Natural killer cell (primary cell): ENCODE results near the gene GLDC. TPM values are rescaled to one million over a fixed set of nuclear protein-coding genes. Genes with fewer than 3 reads are reported as not detected.

Experiments used
- ATAC-seq, 3 donors: fragments of 150-1000 bp in 2 of 3; fragments of 200-7000 bp in 1 of 3; cut with Tn5 transposase; 1 replicate in 1 of 3; 2 replicates in 2 of 3; pipeline ENCODE4 v1.10.0; 2021; ENCODE audit warnings: mild to moderate bottlenecking in 2 of 3, moderate library complexity in 2 of 3
- DNase-seq, 2 donors: peaks; one replicate each; pipeline versions ENCODE4 v3.0.0 to v3.0.0-alpha.2; 2013 to 2021; ENCODE audit warnings: mixed read lengths in 1 of 2
- H3K27ac ChIP-seq: one replicate; pipeline ENCODE4 v1.5.1; 2013; ENCODE audit warnings: mild to moderate bottlenecking, low read length
- H3K27me3 ChIP-seq: one replicate; pipeline ENCODE4 v1.6.1; 2013; ENCODE audit warnings: low read length; ENCODE audit not compliant: control insufficient read depth, insufficient read depth
- H3K36me3 ChIP-seq: one replicate; pipeline ENCODE4 v1.6.1; 2013; ENCODE audit warnings: low read length; ENCODE audit not compliant: control insufficient read depth, insufficient read depth
- H3K4me1 ChIP-seq: one replicate; pipeline ENCODE4 v1.6.1; 2013; ENCODE audit warnings: low read length; ENCODE audit not compliant: control insufficient read depth, insufficient read depth
- H3K4me3 ChIP-seq: one replicate; pipeline ENCODE4 v1.5.1; 2013; ENCODE audit warnings: low read length
- H3K9me3 ChIP-seq: one replicate; pipeline ENCODE4 v1.6.1; 2013; ENCODE audit warnings: low read length; ENCODE audit not compliant: control insufficient read depth, insufficient read depth
- H3K27ac Mint-ChIP-seq, 2 donors: one replicate each; pipeline ENCODE4 v1.8.0; 2022; ENCODE audit warnings: mild to moderate bottlenecking in 2 of 2, mixed read lengths in 2 of 2, moderate library complexity in 1 of 2
- H3K27me3 Mint-ChIP-seq, 2 donors: one replicate each; pipeline ENCODE4 v1.8.0; 2022; ENCODE audit warnings: low read depth in 2 of 2, mixed read lengths in 2 of 2
- H3K36me3 Mint-ChIP-seq: one replicate; pipeline ENCODE4 v1.8.0; 2022; ENCODE audit warnings: mixed read lengths
- H3K4me1 Mint-ChIP-seq, 2 donors: one replicate each; pipeline ENCODE4 v1.8.0; 2022; ENCODE audit warnings: mixed read lengths in 2 of 2
- H3K4me3 Mint-ChIP-seq: one replicate; pipeline ENCODE4 v1.8.0; 2022; ENCODE audit warnings: mild to moderate bottlenecking, moderate library complexity, mixed read lengths
- H3K9me3 Mint-ChIP-seq, 2 donors: one replicate each; pipeline ENCODE4 v1.8.0; 2022; ENCODE audit warnings: mixed read lengths in 2 of 2
- CTCF ChIP-seq: fragments of 200-600 bp; IDR thresholded peaks from one replicate; pipeline ENCODE4 v1.8.0; 2022; ENCODE audit warnings: antibody characterized with exemption
- whole genome bisulfite sequencing: methylation state at CpG from one replicate; pipeline ENCODE4 v1.1.7; 2013; ENCODE audit warnings: missing lambda C conversion rate; ENCODE audit not compliant: insufficient coverage; 5-methylcytosine and 5-hydroxymethylcytosine counted together
- intact Hi-C: fragments of 100-400 bp; cut with micrococcal nuclease; formaldehyde crosslinking; loops from one replicate; pipeline ENCODE4 v1.14.2; 2022
- total RNA-seq, 4 donors: library from RNA; stranded (reverse); fragments of 120-200 nt in 1 of 4; gene quantifications; one replicate each; pipeline versions ENCODE4 v1.2.3 to v1.2.4, GENCODE V29; 2013 to 2022

The GLDC gene
- total RNA-seq, 3 donors from 2014 or later (not counting 1 experiment from before 2014, with no cell fraction given), result 1.3 to 4.6 TPM; not detected in 1

- H3K27ac Mint-ChIP-seq, result no peak overlapping the region
- DNase-seq, result no peak
- Histone ChIP-seq H3K27ac (no peak overlapping the region), H3K4me3 (no peak overlapping the region), H3K27me3 (peaks cover 2% of the 10 kb centered on the region), H3K36me3 (no peaks in the 10 kb centered on the region), H3K4me1 (no peaks in the 10 kb centered on the region), H3K9me3 (no peaks in the 10 kb centered on the region)
- H3K36me3 Mint-ChIP-seq, result no peaks in the 10 kb centered on the region
- no peak for ATAC-seq
- no peaks in the 10 kb centered on the region for H3K4me1 Mint-ChIP-seq
- H3K27me3 Mint-ChIP-seq, result peaks cover 0 to 6% of the 10 kb centered on the region in 2 donors
- WGBS, result 83% methylated on average over 1 of the region's 5 CpGs
- intact Hi-C loops, result no loop called here
- no peaks in the 10 kb centered on the region for H3K9me3 Mint-ChIP-seq
- no peak for TF ChIP-seq CTCF
- H3K4me3 Mint-ChIP-seq, result no peak overlapping the region
Measured at GRCh38 chr9:6614489-6614888, 31.0 kb downstream of the GLDC start.

GRCh38 chr9:6611865-6612264 lies 33.7 kb downstream of the GLDC start:
- intact Hi-C loops, result no loop called here
- H3K9me3 ChIP-seq, result no peaks in the 10 kb centered on the region
- 92% methylated on average over 1 of the region's 1 CpG for WGBS

GRCh38 chr9:6610073-6610472 lies 35.5 kb downstream of the GLDC start:
- H3K36me3 ChIP-seq, result no peaks in the 10 kb centered on the region
- H3K27ac ChIP-seq, result no peak overlapping the region
- no peaks in the 10 kb centered on the region for H3K36me3 Mint-ChIP-seq
- intact Hi-C loops, result no loop called here
- H3K4me1 ChIP-seq, result no peaks in the 10 kb centered on the region
- TF ChIP-seq CTCF, result no peak
- H3K9me3 ChIP-seq, result no peaks in the 10 kb centered on the region
- no peak overlapping the region for H3K27ac Mint-ChIP-seq
- 100% methylated on average over 2 of the region's 2 CpGs for WGBS
- H3K4me3 ChIP-seq, result no peak overlapping the region
- no peak for DNase-seq
- H3K27me3 ChIP-seq, result no peaks in the 10 kb centered on the region
- H3K4me3 Mint-ChIP-seq, result no peak overlapping the region
- no peak for ATAC-seq
- peaks cover 0 to 3% of the 10 kb centered on the region in 2 donors for H3K27me3 Mint-ChIP-seq
- H3K4me1 Mint-ChIP-seq, result no peaks in the 10 kb centered on the region
- no peaks in the 10 kb centered on the region for H3K9me3 Mint-ChIP-seq

More at GRCh38 chr9:6611865-6612264, 33.7 kb downstream of the GLDC start:
- Histone ChIP-seq H3K36me3 (no peaks in the 10 kb centered on the region), H3K27ac (no peak overlapping the region), H3K4me3 (no peak overlapping the region), H3K27me3 (no peaks in the 10 kb centered on the region), H3K4me1 (no peaks in the 10 kb centered on the region)
- Mint-ChIP-seq H3K9me3 (no peaks in the 10 kb centered on the region), H3K4me1 (no peaks in the 10 kb centered on the region), H3K27ac (no peak overlapping the region), H3K27me3 (no peaks in the 10 kb centered on the region), H3K4me3 (no peak overlapping the region), H3K36me3 (no peaks in the 10 kb centered on the region)
- TF ChIP-seq CTCF, result no peak
- DNase-seq (no peak), ATAC-seq (no peak)

GRCh38 chr9:6609497-6610016 lies 36.0 kb downstream of the GLDC start:
- no peaks in the 10 kb centered on the region for H3K36me3 Mint-ChIP-seq
- 92% methylated on average over 8 of the region's 11 CpGs for WGBS
- no peak overlapping the region for H3K27ac ChIP-seq
- H3K27ac Mint-ChIP-seq, result no peak overlapping the region
- H3K4me3 ChIP-seq, result no peak overlapping the region
- H3K27me3 Mint-ChIP-seq, result peaks cover 2 to 3% of the 10 kb centered on the region in 2 donors
- DNase-seq, result no peak
- no peak for ATAC-seq
- no peaks in the 10 kb centered on the region for H3K36me3 ChIP-seq
- no peak for TF ChIP-seq CTCF
- H3K4me1 ChIP-seq, result no peaks in the 10 kb centered on the region
- no peaks in the 10 kb centered on the region for H3K9me3 Mint-ChIP-seq
- no peaks in the 10 kb centered on the region for H3K4me1 Mint-ChIP-seq
- no peaks in the 10 kb centered on the region for H3K27me3 ChIP-seq
- intact Hi-C loops, result no loop called here
- no peaks in the 10 kb centered on the region for H3K9me3 ChIP-seq
- no peak overlapping the region for H3K4me3 Mint-ChIP-seq
